KOPT-K1 (cell line): ENCODE data around the gene MEGF11.

Experiments used
- H3K27ac ChIP-seq: fragments of 200-600 bp; sonication (generic); 2 replicates; pipeline ENCODE4 v1.5.1; 2016; ENCODE audit warnings: antibody characterized with exemption, mild to moderate bottlenecking, low read depth, low read length; ENCODE audit not compliant: poor library complexity, severe bottlenecking
- H3K36me3 ChIP-seq: fragments of 200-600 bp; sonication (generic); 2 replicates; pipeline ENCODE4 v1.5.1; 2017; ENCODE audit warnings: antibody characterized with exemption, mild to moderate bottlenecking, low read length, moderate library complexity; ENCODE audit not compliant: insufficient read depth
- H3K9me3 ChIP-seq: fragments of 200-600 bp; sonication (generic); 2 replicates; pipeline ENCODE4 v1.5.1; 2017; ENCODE audit warnings: antibody characterized with exemption, low read length, mild to moderate bottlenecking; ENCODE audit not compliant: insufficient read depth, poor library complexity, severe bottlenecking

MEGF11 gene

DNA sequence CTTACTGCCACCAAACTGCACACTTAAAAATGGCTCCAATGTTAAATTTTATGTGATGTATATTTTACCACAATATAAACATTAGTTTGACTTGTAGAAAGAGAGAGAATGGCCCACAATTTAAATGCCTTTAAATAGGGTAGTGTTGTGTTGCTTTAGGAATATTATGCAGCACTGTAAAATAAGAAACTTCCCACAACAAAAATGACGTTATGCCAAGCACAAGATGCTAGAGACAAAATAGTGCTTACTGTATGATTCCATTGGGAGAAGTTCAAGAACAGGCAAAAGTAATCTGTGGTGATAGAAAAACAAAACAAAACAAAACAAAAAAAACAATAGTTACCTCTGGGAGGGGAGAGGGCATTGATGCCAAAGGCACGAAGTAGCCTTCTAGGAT, 91.3 kb downstream of the MEGF11 start:
- no peaks in the 10 kb centered on the region for H3K9me3 ChIP-seq
- no peaks in the 10 kb centered on the region for H3K36me3 ChIP-seq
- no peak overlapping the region for H3K27ac ChIP-seq

GRCh38 chr15:66161575-66162118, 91.9 kb downstream of the MEGF11 start:
- H3K36me3 ChIP-seq: no peaks in the 10 kb centered on the region
- no peak overlapping the region for H3K27ac ChIP-seq
- H3K9me3 ChIP-seq: no peaks in the 10 kb centered on the region

GRCh38 chr15:66161108-66161507, 92.4 kb downstream of the MEGF11 start:
- H3K36me3 ChIP-seq: no peaks in the 10 kb centered on the region
- no peak overlapping the region for H3K27ac ChIP-seq
- no peaks in the 10 kb centered on the region for H3K9me3 ChIP-seq

DNA sequence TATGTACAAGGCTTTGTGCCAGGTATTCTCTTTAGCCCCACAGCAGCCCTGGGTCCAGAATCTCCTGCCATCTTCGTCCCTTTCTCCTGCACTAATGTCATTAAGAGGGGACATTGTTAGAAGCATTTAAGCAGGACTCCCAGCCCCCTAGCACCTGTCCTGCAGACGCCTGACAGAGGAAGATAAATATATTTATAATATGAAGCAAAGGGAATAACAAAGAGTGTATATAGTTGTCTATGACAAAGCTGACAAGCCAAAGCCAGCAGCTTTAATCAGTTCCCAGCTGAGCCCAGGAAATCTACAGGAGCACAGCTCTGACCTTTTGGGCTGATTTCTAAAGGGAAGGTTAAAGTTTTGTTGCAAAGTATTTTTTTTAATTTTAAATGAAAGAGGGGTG, 96.0 kb downstream of the MEGF11 start:
- H3K27ac ChIP-seq: no peak overlapping the region
- H3K9me3 ChIP-seq: no peaks in the 10 kb centered on the region
- H3K36me3 ChIP-seq: no peaks in the 10 kb centered on the region

- peak overlapping the region; percentile 16 for H3K27ac ChIP-seq
- H3K36me3 ChIP-seq: no peaks in the 10 kb centered on the region
Observed at GRCh38 chr15:66156310-66156975, 97.1 kb downstream of the MEGF11 start.

GRCh38 chr15:66155065-66155464, 98.5 kb downstream of the MEGF11 start:
- Histone ChIP-seq H3K27ac (no peak overlapping the region), H3K36me3 (no peaks in the 10 kb centered on the region), H3K9me3 (no peaks in the 10 kb centered on the region)

More at GRCh38 chr15:66156310-66156975, 97.1 kb downstream of the MEGF11 start:
- H3K9me3 ChIP-seq: no peaks in the 10 kb centered on the region

- Histone ChIP-seq H3K36me3 (no peaks in the 10 kb centered on the region), H3K9me3 (no peaks in the 10 kb centered on the region), H3K27ac (no peak overlapping the region)
Observed at GRCh38 chr15:66154581-66154980, 99.0 kb downstream of the MEGF11 start.

DNA sequence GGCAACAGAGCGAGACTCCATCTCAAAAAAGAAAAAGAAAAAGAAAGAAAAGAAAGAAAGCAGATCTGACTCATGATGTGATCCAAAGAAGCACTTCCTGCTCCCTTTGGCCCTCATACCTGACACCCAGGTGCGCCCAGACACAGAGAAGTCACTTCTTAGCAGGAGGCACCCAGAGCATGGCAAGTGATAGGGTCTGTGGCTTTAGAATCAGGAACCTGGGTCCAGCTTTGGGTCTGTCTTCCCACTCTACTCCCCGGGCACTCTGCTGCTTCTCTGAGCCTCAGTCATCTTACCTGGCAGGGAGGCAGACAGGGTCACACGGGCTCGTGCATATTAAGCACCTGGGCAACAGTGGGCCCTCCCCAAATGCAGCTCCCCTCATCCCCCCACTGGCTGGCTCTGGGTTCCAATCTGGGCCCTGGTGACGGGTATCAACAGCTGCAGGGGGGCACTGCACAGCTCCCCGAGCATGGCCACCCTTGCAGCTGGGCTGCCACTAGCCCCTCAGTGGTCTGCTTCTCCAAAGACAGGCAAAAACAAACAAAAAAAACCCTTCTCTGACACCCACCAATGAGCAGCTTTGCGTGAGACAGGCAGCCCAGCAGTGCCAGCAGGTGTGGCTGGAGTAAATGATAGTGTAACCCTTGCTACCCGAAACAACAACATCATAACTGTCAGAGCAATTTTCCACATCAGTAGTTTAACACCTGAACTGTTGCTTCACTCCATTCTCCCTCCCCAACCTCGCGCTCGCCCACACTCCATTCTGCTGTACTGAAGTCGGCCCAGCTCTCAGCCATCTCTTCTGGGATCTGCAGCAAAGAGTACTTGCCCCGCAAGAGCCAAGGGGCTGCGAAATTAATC, 99.8 kb downstream of the MEGF11 start:
- Histone ChIP-seq H3K27ac (no peak overlapping the region), H3K9me3 (no peaks in the 10 kb centered on the region), H3K36me3 (no peaks in the 10 kb centered on the region)

- Histone ChIP-seq H3K36me3 (no peaks in the 10 kb centered on the region), H3K9me3 (no peaks in the 10 kb centered on the region), H3K27ac (no peak overlapping the region)
Observed at GRCh38 chr15:66152650-66153049, 100.9 kb downstream of the MEGF11 start.

GRCh38 chr15:66151809-66152208, 101.7 kb downstream of the MEGF11 start:
- Histone ChIP-seq H3K9me3 (no peaks in the 10 kb centered on the region), H3K27ac (no peak overlapping the region), H3K36me3 (no peaks in the 10 kb centered on the region)

- H3K36me3 ChIP-seq: no peaks in the 10 kb centered on the region
- no peaks in the 10 kb centered on the region for H3K9me3 ChIP-seq
- no peak overlapping the region for H3K27ac ChIP-seq
Observed at GRCh38 chr15:66149871-66150270, 103.7 kb downstream of the MEGF11 start.

DNA sequence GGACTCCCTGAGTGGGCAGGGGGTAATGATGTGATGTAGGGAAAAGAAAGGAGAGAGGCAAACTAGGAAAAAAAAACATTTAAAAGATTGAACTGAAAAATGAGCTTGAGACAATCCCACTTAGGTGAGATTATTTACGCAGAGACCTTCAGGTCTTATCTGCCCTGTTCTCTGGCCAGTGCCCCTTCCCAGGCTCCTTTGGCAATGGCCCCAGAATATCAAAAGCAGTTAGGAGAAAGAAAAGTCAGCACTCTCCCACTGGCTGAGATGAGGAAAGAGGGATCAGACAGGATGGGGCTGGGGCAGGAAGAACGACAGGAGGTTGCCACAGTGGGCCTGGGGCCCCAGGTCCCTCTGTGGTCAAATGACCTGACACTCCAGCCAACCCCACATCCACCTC, 105.4 kb downstream of the MEGF11 start:
- H3K36me3 ChIP-seq: no peaks in the 10 kb centered on the region
- no peaks in the 10 kb centered on the region for H3K9me3 ChIP-seq
- no peak overlapping the region for H3K27ac ChIP-seq

GRCh38 chr15:66147440-66147839, 106.1 kb downstream of the MEGF11 start:
- Histone ChIP-seq H3K9me3 (no peaks in the 10 kb centered on the region), H3K27ac (no peak overlapping the region), H3K36me3 (no peaks in the 10 kb centered on the region)

- H3K9me3 ChIP-seq: no peaks in the 10 kb centered on the region
- H3K27ac ChIP-seq: no peak overlapping the region
- no peaks in the 10 kb centered on the region for H3K36me3 ChIP-seq
Observed at GRCh38 chr15:66145726-66146182, 107.8 kb downstream of the MEGF11 start.

DNA sequence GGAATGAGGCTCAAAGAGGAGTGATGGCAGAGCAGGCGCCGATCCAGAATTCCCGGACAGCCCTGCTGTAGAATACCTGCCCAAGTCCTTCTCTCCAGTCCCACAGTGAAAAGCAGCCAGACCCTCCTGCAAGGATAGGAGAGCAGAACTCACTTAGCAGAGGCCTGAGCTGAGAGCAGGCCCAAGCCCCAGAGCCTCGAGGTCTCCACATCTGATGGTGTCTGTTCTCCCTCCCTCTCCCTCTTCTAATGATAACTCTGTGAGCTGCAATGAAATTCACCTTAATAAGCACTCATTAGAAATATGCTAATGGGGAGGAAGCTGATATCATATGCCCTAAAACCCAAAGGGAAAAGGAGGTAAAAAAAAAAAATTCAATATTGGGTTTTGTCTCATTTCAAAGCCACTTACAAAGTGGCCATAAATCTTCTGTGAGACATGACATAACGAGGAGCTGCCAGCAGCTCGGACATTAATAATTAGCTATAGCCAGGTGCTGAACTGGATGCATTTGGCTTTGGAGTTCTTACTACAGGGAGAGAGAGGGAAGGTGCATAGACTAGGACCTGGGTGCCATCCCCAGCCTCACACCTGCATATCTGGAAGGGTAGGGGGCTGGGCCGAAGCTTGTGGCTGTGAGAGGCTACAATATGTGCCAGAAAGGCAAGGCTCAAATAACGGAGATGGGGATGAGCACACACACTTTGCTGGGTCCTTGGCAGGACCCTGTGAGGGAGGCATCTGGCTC, 108.4 kb downstream of the MEGF11 start:
- no peaks in the 10 kb centered on the region for H3K9me3 ChIP-seq

More for the DNA sequence above, 108.4 kb downstream of the MEGF11 start:
- Histone ChIP-seq H3K27ac (no peak overlapping the region), H3K36me3 (no peaks in the 10 kb centered on the region)
